Right lobe of liver (tissue), 4 donors: Measurements from ENCODE around the gene HDAC11.

Experiments
- CTCF ChIP-seq, 4 donors: fragments of 200-600 bp in 3 of 4; fragments of 450-650 bp in 1 of 4; IDR thresholded peaks; one replicate each; pipeline versions ENCODE4 v1.5.1 to v1.8.0; 2016 to 2022; ENCODE audit warnings: antibody characterized with exemption in 4 of 4, mild to moderate bottlenecking in 2 of 4
- POLR2A ChIP-seq: fragments of 450-650 bp; IDR thresholded peaks from one replicate; pipeline ENCODE4 v1.6.1; 2017; ENCODE audit warnings: antibody characterized with exemption, mild to moderate bottlenecking
- donor health status: DM: no; HTN: no; CAD: no.
- donor health status: DM: no; HTN: no; CAD: no.
- donor health status: DM: no; HTN: yes; CAD: no.

GRCh38 chr3:13459605-13460340 lies 20.3 kb upstream of the HDAC11 start:
- no peak for TF ChIP-seq CTCF (IDR thresholded peaks at IDR 0.05)
- TF ChIP-seq POLR2A, result no peak
